ENCODE measurements around the gene DCDC2B.

The DCDC2B gene

GRCh38 chr1:32197074-32197473, 11.8 kb upstream of the DCDC2B start:
- DNase-seq = no peak

GRCh38 chr1:32197837-32198236, 11.1 kb upstream of the DCDC2B start:
- no peak for DNase-seq

- DNase-seq = no peak
Observed at GRCh38 chr1:32198237-32199042, 10.4 kb upstream of the DCDC2B start.

GRCh38 chr1:32199043-32199716, 9.7 kb upstream of the DCDC2B start:
- DNase-seq = no peak

- no peak for DNase-seq
Observed at GRCh38 chr1:32199717-32200072, 9.2 kb upstream of the DCDC2B start.

- DNase-seq = peak; percentile 69
Observed at GRCh38 chr1:32200226-32201010, 8.5 kb upstream of the DCDC2B start, which contains the start of gene CCDC28B. Gene CCDC28B (plus strand): TSS chr1:32200595. CDS start chr1:32201936, 1,341 bp downstream.

GRCh38 chr1:32201011-32201855, 7.7 kb upstream of the DCDC2B start:
- peak; percentile 61 for DNase-seq

- no peak for DNase-seq
Observed at GRCh38 chr1:32204943-32205361, 3.9 kb upstream of the DCDC2B start.

GRCh38 chr1:32205401-32206370, 3.2 kb upstream of the DCDC2B start, which contains the start of gene IQCC:
Gene IQCC (plus strand): TSS chr1:32205671. CDS start chr1:32205682, 11 bp downstream.
- DNase-seq = peak; percentile 66

- no peak for DNase-seq
Observed at GRCh38 chr1:32208469-32208868, 420 bp upstream of the DCDC2B start.

GRCh38 chr1:32215629-32216480, 7.0 kb downstream of the DCDC2B start:
- DNase-seq = peak; percentile 44

- DNase-seq = no peak
Observed at GRCh38 chr1:32216566-32216965, 7.7 kb downstream of the DCDC2B start.

GRCh38 chr1:32219022-32219421, 10.1 kb downstream of the DCDC2B start:
- peak; percentile 31 for DNase-seq

- no peak for DNase-seq
Observed at GRCh38 chr1:32220746-32221580, 12.1 kb downstream of the DCDC2B start.

GRCh38 chr1:32221581-32221979, 12.7 kb downstream of the DCDC2B start:
- DNase-seq = no peak

GRCh38 chr1:32221980-32222755, 13.3 kb downstream of the DCDC2B start, which contains the start of the genes EIF3I and TMEM234:
Gene EIF3I (plus strand): TSS chr1:32222407. CDS start chr1:32222442, 35 bp downstream.
Gene TMEM234 (minus strand): TSS chr1:32222353. CDS start chr1:32222322, 31 bp downstream.
- peak; percentile 90 for DNase-seq

- DNase-seq = no peak
Observed at GRCh38 chr1:32223683-32224082, 14.8 kb downstream of the DCDC2B start.

- no peak for DNase-seq
Observed at GRCh38 chr1:32224285-32224684, 15.4 kb downstream of the DCDC2B start.
